Keratinocyte (primary cell): ENCODE measurements around the gene TUFM. TPM values are rescaled to one million over a fixed set of nuclear protein-coding genes. Genes with fewer than 3 reads are reported as not detected.

ENCODE experiments used
- DNase-seq: peaks from one replicate; pipeline ENCODE4 v3.0.0-alpha.2; 2011; ENCODE audit warnings: low read depth, missing footprints, low spot score
- FAIRE-seq: peaks from 2 replicates; lab custom pipeline; 2011; peaks lifted over from hg19 to GRCh38; lab: Jason Lieb, UNC
- H2AFZ ChIP-seq: 2 replicates; pipeline ENCODE4 v1.6.0; 2012; ENCODE audit warnings: low read length, control low read depth, inconsistent platforms; ENCODE audit not compliant: control insufficient read depth
- H3K27ac ChIP-seq: 2 replicates; pipeline ENCODE4 v1.5.1; 2011; ENCODE audit warnings: low read length; ENCODE audit not compliant: control insufficient read depth, insufficient read depth
- H3K27me3 ChIP-seq: 3 replicates; pipeline ENCODE4 v1.6.0; 2011; ENCODE audit warnings: low read length; ENCODE audit not compliant: control insufficient read depth, insufficient read depth; ENCODE audit errors: extremely low read depth
- H3K36me3 ChIP-seq, 2 experiments: 2 replicates in 1 of 2; 3 replicates in 1 of 2; pipeline ENCODE4 v1.5.1; 2011; ENCODE audit warnings: low read length in 2 of 2, mild to moderate bottlenecking in 1 of 2; ENCODE audit not compliant: control insufficient read depth in 2 of 2, insufficient read depth in 2 of 2; ENCODE audit errors: extremely low read depth in 1 of 2
- H3K4me1 ChIP-seq: 3 replicates; pipeline ENCODE4 v1.5.1; 2011; ENCODE audit warnings: low read length; ENCODE audit not compliant: control insufficient read depth, insufficient read depth; ENCODE audit errors: extremely low read depth
- H3K4me2 ChIP-seq: 3 replicates; pipeline ENCODE4 v1.6.0; 2011; ENCODE audit warnings: low read depth, low read length; ENCODE audit not compliant: control insufficient read depth, insufficient read depth; ENCODE audit errors: extremely low read depth
- H3K4me3 ChIP-seq, 3 experiments: fragments of 200-600 bp in 1 of 3; sonication (generic) in 1 of 3; 2 replicates in 2 of 3; 3 replicates in 1 of 3; pipeline ENCODE4 v1.5.1; 2011 to 2016; ENCODE audit warnings: low read length in 3 of 3, mild to moderate bottlenecking in 3 of 3, control low read depth in 2 of 3, inconsistent platforms in 1 of 3, low read depth in 1 of 3, mixed read lengths in 1 of 3, mixed run types in 1 of 3, moderate library complexity in 1 of 3; ENCODE audit not compliant: control insufficient read depth in 2 of 3, insufficient read depth in 2 of 3; ENCODE audit errors: extremely low read depth in 1 of 3
- H3K79me2 ChIP-seq: 2 replicates; pipeline ENCODE4 v1.6.0; 2012; ENCODE audit warnings: low read length; ENCODE audit not compliant: control insufficient read depth, insufficient read depth
- H3K9ac ChIP-seq: 3 replicates; pipeline ENCODE4 v1.6.0; 2011; ENCODE audit warnings: low read length; ENCODE audit not compliant: control insufficient read depth, insufficient read depth; ENCODE audit errors: extremely low read depth
- H3K9me1 ChIP-seq: 3 replicates; pipeline ENCODE4 v1.6.0; 2011; ENCODE audit warnings: low read length; ENCODE audit not compliant: control insufficient read depth, insufficient read depth; ENCODE audit errors: extremely low read depth
- H3K9me3 ChIP-seq: 2 replicates; pipeline ENCODE4 v1.5.1; 2012; ENCODE audit warnings: low read depth, low read length; ENCODE audit not compliant: control insufficient read depth
- H4K20me1 ChIP-seq: 3 replicates; pipeline ENCODE4 v1.6.0; 2011; ENCODE audit warnings: low read length; ENCODE audit not compliant: control insufficient read depth, insufficient read depth; ENCODE audit errors: extremely low read depth
- EZH2 ChIP-seq: IDR thresholded peaks from one replicate; pipeline ENCODE4 v1.6.1; 2012; ENCODE audit warnings: inconsistent platforms, mild to moderate bottlenecking, low read length, moderate library complexity
- dilution Hi-C: fragments of 300-500 bp; cut with MboI; formaldehyde crosslinking; loops from one replicate; pipeline ENCODE4 v1.7.0; 2020; ENCODE audit warnings: low sequenced_read_pairs; ENCODE audit not compliant: extremely low pct_ligation_motif_present
- polyA plus RNA-seq, 5 experiments: library from polyadenylated mRNA; depleted of rRNA in 3 of 5; stranded (reverse) in 3 of 5; stranded (forward) in 1 of 5; unstranded in 1 of 5; fragments of >200 nt; gene quantifications; 1 replicate in 1 of 5; 2 replicates in 3 of 5; 3 replicates in 1 of 5; pipeline versions ENCODE4 v1.2.1 to v1.2.3, GENCODE V29; 2011 to 2012; ENCODE audit warnings: missing spikeins in 2 of 5, low read depth in 1 of 5, low replicate concordance in 1 of 5
- TF ChIP-seq, protein P1 (sequence below), 3 experiments: IDR thresholded peaks in 1 of 3; conservative IDR thresholded peaks in 1 of 3; optimal IDR thresholded peaks in 1 of 3; 2 replicates in 2 of 3; 3 replicates in 1 of 3; pipeline versions ENCODE3 to v1.5.1; 2011; ENCODE audit warnings: low read length in 3 of 3, mild to moderate bottlenecking in 3 of 3, moderate library complexity in 2 of 3, control low read depth in 1 of 3, inconsistent platforms in 1 of 3; ENCODE audit not compliant: insufficient read depth in 2 of 3; ENCODE audit errors: extremely low read depth in 1 of 3

Gene TUFM
- polyA plus RNA-seq, 1 donor (not counting 4 experiments of a cell fraction or from before 2014, with no cell fraction given): 134 TPM

DNA sequence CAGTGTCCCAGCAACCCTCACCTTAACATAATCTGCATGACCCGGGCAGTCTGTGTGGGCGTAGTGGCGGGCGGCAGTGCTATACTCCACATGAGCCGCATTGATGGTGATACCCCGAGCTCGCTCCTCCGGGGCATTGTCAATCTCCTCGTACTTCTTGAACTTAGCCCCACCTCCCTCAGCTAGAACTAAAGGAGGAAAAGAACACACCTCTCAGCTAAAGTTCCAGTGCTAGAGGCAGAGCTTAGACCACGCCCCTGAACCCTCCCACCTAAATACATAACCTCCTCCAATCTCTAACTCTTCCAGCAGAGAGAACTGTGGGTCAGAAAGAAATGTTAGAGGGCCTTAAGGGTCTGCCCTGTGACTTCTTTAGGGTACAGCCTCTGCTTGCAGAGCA lies 855 bp downstream of the TUFM start:
- no peaks in the 10 kb centered on the region for H3K9me1 ChIP-seq
- peak; percentile 79 for FAIRE-seq
- H4K20me1 ChIP-seq: peaks cover 10% of the 10 kb centered on the region
- dilution Hi-C loops: no loop called here
- no peak for DNase-seq
- H3K79me2 ChIP-seq: peaks cover 35% of the 10 kb centered on the region
- peak overlapping the region; percentile 90 for H3K4me2 ChIP-seq
- peaks cover 29% of the 10 kb centered on the region in 2 experiments for H3K36me3 ChIP-seq
- no peak for TF ChIP-seq EZH2
- TF ChIP-seq, protein P1, sequence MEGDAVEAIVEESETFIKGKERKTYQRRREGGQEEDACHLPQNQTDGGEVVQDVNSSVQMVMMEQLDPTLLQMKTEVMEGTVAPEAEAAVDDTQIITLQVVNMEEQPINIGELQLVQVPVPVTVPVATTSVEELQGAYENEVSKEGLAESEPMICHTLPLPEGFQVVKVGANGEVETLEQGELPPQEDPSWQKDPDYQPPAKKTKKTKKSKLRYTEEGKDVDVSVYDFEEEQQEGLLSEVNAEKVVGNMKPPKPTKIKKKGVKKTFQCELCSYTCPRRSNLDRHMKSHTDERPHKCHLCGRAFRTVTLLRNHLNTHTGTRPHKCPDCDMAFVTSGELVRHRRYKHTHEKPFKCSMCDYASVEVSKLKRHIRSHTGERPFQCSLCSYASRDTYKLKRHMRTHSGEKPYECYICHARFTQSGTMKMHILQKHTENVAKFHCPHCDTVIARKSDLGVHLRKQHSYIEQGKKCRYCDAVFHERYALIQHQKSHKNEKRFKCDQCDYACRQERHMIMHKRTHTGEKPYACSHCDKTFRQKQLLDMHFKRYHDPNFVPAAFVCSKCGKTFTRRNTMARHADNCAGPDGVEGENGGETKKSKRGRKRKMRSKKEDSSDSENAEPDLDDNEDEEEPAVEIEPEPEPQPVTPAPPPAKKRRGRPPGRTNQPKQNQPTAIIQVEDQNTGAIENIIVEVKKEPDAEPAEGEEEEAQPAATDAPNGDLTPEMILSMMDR (optimal IDR thresholded peaks at IDR 0.05 in 1 of 3, IDR thresholded peaks at IDR 0.05 in 1 of 3, conservative IDR thresholded peaks at IDR 0.05 in 1 of 3; ENCODE audit: extremely low read depth in 1 of 3, insufficient read depth in 2 of 3, low read length in 3 of 3): no peak
- peaks cover 17% of the 10 kb centered on the region for H3K4me1 ChIP-seq
- peak overlapping the region; percentile 90 for H2AFZ ChIP-seq
- H3K27ac ChIP-seq: peak overlapping the region; percentile 81
- H3K9ac ChIP-seq: peak overlapping the region; percentile 94
- H3K4me3 ChIP-seq: peak overlapping the region; percentile 96 to 97 (median 97)
- H3K9me3 ChIP-seq: no peaks in the 10 kb centered on the region
- no peaks in the 10 kb centered on the region for H3K27me3 ChIP-seq

DNA sequence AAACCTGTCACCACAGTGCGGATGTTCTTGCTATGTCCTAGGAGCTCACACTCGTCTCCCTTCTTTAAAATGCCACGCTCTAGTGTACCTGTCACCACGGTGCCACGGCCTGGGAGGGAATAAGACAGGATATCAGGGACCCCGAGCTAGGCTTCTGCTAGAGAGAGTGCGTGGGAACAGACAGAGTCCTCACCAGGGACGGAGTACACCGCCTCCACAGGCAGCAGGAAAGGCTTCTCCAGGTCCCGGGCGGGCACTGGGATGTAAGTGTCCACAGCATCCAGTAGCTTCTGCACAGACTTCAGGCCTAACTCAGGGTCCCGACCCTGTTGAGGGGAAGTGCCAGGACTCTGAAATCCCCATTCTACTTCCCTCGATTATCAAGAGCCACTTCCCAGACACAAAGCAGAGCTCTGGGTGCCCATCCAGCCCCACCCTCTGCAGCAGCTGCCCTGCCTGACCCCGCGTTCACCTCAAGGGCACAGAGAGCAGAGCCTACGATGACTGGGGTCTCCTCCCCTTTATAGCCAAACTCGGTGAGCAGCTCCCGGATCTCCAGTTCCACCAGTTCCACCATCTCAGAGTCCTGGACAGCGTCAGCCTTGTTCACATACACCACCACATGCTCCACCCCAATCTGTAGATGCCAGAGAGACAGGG lies 1.8 kb downstream of the TUFM start:
- dilution Hi-C loops: no loop called here
- H3K36me3 ChIP-seq: peaks cover 29% of the 10 kb centered on the region in 2 experiments
- no peaks in the 10 kb centered on the region for H3K9me3 ChIP-seq
- DNase-seq (no peak), FAIRE-seq (no peak)
- no peak overlapping the region for H2AFZ ChIP-seq
- H3K9me1 ChIP-seq: no peaks in the 10 kb centered on the region
- H3K4me3 ChIP-seq: peak overlapping the region in 1 of 3 experiments; percentile 97
- TF ChIP-seq, protein P1 (optimal IDR thresholded peaks at IDR 0.05 in 1 of 3, IDR thresholded peaks at IDR 0.05 in 1 of 3, conservative IDR thresholded peaks at IDR 0.05 in 1 of 3; ENCODE audit: extremely low read depth in 1 of 3, insufficient read depth in 2 of 3, low read length in 3 of 3): no peak
- H3K4me1 ChIP-seq: peaks cover 17% of the 10 kb centered on the region
- H3K27me3 ChIP-seq: no peaks in the 10 kb centered on the region
- no peak overlapping the region for H3K9ac ChIP-seq
- H3K4me2 ChIP-seq: peak overlapping the region; percentile 90
- peaks cover 35% of the 10 kb centered on the region for H3K79me2 ChIP-seq
- no peak overlapping the region for H3K27ac ChIP-seq
- peaks cover 10% of the 10 kb centered on the region for H4K20me1 ChIP-seq
